Stimulated activated CD8-positive, alpha-beta memory T cell treated with anti-CD3 and anti-CD28 coated beads, Interleukin-7, amount 100 ng/mL, for 24 hours (primary cell): ENCODE measurements around the gene TDRD5.

ENCODE experiments used
- DNase-seq: peaks from one replicate; pipeline ENCODE4 v3.0.0-alpha.2; 2020; ENCODE audit warnings: low read depth

The TDRD5 gene

DNA sequence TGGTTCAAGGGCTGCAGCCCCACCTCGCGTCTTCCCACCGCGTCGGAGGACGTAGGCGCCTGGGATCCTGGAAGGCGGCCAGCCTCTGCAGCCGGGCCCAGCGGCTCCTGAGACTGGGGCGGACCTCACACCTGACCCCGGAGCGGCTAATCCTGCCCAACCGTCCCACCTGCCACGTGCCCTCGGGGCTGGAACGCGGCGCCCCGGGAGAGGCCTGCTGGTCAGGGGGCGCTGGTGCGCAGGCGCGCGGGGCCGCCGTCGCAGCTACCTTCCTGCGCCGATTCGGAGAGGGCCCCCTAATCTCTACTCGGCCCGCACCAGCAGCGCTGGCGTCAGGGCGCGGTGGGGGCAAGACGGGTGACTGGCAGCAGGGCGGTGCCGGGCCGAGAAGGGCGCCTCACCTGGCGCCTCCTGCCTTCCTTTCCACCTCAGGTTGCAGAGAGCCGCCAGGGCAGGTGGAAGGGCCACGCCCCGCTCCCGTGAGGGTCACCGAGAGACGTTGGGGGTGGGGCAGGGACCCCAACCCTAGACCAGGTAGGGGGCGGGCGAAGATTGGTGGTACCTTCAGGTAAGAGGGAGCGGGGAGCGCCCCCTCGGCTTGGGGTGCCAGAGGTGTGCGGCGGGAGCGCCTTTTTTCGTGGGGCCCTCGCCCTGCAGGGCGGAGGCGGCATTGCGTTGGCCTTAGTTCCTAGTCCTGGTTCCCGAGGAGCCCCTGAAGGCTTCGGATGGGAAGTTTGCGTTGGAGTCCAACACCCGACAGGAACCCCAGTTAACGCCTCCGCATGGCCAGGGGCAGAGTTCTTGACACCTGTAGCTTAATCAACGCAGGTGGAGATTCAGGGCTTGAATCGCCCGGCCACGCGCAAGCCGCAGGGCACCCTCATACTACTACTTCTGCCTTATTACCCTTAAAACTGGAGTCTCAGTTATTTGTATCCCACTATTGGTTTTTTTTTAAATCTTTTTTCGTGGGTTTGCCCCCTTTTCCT, at the start of gene TDRD5:
TSS of gene TDRD5 (plus strand) at position 241 of the 989 bp plus-strand sequence. CDS start 784 bp downstream, outside the sequence.
- no peak for DNase-seq

DNA sequence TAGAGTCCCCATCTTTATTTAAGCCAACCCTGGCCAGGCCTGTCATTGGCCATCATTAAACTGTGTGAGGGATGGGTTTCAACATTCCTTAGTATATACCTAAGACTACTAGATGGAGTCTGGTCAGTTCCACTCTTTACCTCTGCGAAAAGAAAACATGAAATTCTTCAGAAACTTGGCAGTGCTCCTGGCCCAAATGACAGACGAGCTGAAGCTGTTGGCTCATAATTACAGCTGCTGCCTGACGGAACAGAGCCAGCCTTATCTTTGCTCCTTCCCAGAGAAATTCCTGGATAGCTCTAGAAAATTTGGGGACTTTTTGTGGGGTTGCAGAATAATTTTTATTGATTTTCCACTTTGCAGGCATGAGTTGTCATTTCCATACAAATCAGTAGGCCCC, 46.3 kb upstream of the TDRD5 start:
- DNase-seq: no peak

GRCh38 chr1:179547021-179547535, 44.6 kb upstream of the TDRD5 start:
- no peak for DNase-seq

- no peak for DNase-seq
Observed at GRCh38 chr1:179548666-179549367, 42.8 kb upstream of the TDRD5 start.

- no peak for DNase-seq
Observed at GRCh38 chr1:179549368-179549700, 42.3 kb upstream of the TDRD5 start.

GRCh38 chr1:179550746-179551682, 40.6 kb upstream of the TDRD5 start:
- no peak for DNase-seq

GRCh38 chr1:179554427-179554826, 37.2 kb upstream of the TDRD5 start:
- no peak for DNase-seq

DNA sequence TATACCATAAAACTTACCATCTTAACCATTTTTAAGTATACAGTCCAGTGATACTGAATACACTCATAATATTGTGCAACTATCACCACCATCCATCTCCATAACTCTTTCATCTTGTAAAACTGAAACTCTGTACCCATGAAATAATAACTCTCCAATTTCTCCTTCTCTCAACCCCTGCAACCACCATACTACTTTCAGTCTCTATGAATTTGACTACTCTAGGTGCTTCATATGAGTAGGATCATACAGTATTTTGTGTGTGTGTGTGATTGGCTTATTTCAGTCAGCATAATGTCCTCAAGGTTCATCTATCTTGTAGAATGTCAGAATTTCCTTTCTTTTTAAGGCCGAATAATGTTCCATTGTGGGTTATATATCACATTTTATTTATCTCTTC, 33.6 kb upstream of the TDRD5 start:
- no peak for DNase-seq

DNA sequence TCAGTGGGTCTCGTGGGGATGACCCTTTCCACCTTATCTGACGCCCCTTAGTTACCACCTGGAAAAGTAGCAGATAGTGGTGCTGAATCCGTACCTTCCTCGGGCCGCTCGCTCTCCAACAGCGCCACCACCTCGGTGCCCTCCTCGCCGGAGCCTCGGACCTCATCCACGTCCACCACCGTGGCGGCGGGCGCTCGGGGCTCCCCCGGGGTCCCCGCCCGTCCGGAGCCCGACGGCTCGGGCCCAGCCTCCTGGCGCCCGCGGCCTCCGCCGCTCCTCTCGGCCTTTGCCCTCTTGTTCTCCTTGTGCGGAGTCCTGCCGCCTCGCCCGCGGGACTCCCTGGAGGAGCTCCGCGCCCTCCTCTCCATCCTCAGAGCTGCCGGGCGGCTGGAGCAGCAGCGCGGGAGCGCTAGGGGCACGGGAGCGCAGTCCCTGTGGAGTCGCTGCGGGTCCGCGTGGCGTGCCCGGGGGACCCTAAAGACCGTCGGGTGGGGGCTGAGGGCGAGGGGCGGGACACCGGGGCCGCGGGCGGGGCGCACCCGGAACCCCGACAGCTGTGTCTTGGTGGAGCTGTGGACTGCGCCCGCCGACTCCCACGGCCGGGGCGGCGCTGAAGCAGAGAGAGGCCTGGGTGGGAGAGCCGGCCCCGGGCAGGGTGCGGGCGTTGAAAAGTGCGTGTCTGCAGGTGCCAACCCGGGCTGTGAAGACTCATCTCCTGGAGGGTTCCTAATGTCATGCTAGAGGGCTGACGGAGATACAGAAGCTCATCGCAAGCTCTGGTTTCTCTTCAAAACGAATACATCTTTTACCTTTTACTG, 15.9 kb upstream of the TDRD5 start, which contains the start of gene NPHS2:
TSS of gene NPHS2 (minus strand) at position 452 of the 818 bp plus-strand sequence. CDS start at position 368, 84 bp downstream.
- no peak for DNase-seq

DNA sequence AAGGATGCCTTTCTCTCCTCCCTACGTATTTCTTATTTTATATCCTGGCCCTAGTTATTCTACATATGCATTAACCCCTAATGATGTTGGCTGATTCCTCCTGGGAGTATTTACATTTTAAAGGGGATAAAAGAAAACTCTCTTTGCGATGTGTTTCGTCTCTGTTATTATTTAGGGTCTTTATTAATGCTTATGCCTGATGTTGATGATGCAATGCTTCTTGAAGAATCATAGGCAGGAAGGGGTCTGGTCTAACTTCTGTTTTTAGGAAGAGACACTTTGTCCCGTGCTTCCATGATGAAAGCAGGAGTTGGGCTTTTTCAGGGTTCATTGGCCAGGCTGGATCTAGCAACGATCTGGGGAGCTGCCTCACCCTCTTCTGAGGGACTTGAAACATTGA, 15.1 kb upstream of the TDRD5 start:
- no peak for DNase-seq

DNA sequence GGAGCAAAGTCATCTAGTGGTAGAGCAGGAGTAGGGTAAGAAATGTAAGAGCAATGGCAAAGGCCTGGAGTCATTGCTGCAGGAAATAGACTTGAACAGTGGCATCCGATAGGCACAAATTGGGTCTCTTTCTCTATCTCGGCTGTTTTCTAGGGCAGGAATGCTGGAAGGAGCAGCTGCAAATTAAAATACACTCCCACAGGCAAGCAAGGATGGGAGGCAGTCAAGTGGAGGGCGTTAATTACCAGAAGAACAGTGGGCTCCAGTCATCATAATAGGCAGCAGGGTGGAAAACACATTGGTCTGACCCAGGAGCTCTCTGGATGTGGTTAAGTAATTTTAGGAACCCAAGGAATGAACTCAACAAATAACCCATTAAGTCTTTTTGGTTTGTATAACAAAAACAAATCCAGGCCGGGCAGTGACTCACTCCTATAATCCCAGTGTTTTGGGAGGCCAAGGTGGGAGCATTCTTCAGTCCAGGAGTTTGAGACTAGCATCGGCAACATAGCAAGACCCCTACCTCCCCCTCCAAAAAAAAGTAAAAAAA, 7.8 kb upstream of the TDRD5 start:
- no peak for DNase-seq

DNA sequence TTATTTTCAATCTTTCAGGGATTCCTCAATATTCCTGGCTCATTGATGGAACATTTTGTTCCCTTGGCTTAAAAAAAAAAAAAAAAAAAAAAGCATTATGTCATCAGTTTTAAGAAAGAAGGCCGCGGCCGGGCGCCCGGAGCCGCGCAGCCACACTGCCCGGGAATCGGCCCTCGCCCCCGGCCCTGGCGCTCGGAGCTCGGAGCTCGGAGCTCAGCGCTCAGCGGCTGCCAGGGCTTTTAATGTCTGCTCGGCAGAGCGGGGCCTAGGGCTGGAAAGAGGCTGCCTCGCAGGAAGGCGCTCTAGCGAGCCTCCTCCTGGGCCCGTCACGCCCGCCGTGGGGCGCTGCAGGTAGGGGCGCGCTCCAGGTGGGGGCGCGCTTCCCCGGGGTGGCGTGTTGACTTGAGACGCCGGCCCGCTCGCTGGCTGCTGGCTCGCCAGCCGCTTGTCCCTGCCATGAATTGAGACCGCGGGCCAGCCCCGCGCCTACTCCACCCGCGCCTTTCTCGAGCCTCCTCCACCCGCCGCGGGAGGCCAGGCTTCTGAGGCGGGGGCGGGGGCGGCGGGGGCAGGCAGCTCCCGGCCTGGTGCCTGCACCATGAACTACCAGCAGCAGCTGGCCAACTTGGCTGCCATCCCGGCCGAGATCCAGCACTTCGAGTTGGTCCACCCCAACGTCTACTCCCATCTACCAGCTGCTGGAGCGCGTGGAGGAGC, 5.4 kb upstream of the TDRD5 start:
- no peak for DNase-seq

DNA sequence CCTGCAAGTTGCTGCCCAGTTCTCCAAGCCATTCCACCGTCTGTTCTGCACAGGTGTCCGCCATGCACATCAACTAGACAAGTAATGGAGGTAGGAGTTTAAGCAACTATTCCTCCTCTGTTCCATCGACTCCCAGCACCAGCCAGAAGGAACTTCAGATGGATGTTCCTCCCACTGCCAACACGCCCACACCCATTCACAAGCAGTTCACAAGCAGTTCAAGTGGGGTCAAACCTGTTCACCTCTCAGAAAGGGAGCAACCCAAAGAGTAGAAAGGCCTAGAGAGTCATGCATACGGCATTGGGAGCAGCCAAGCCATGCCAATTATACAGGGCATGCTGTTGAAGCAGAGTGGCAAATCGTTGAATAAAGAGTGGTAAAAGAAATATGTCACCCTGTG, 4.3 kb upstream of the TDRD5 start:
- DNase-seq: no peak

GRCh38 chr1:179588425-179589024, 3.1 kb upstream of the TDRD5 start:
- DNase-seq: no peak

DNA sequence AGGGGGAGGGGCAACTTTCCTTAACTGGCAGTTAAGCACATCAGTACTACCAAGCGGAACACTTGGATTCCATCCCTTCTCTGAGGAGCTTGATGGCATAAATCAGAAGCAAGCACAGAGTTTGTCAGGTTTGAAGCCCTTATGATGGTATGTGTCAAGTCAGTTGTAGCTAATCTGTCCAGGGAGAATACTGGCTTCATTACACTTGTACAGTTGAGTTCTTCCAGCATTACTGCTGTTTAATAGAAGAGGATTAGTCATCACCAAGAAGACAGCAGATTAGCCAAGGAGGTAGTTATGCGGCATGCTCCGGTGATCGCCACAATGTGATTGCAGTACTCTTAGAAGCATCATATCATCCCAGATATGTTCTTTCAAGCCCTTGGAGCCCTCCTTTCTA, 2.1 kb upstream of the TDRD5 start:
- no peak for DNase-seq

DNA sequence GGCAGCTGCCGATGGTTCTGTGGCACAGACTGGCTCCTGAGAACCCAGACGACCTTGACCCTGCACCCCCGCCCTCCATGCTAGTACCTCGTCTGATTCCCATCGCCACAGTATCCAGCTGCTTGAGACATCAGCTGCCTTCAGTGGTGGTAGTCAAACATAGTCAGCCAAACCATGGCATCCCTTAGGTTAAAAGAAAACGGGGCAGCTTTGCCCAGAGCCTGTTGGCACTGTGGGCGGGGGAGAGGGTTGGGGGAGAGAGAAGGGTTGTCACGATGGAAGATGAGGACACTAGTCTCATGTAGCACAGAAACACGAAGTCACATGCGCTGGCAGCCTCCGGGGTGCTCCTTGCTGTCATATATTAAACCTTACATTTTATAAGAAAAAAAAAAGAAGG, 961 bp upstream of the TDRD5 start:
- DNase-seq: no peak

- DNase-seq: no peak
Observed at GRCh38 chr1:179591253-179591591, 410 bp upstream of the TDRD5 start.

DNA sequence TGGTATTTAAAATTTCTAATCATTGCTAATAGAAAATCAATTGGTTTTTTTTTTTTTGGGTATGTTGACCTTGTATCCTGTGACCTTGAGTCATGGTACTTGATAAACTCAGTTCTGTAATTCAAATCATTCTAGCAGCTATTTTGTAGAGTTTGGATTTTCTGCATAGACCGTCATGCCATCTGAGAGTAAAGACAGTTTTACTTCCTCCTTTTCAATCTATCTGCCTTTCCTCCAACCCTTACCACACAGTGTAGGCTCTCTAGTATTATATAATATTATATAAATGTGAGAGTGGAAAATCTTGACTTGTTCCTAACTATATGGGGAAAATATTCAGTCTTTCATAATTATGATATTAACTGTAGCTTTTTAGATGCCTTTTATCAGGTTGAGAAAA, 7.0 kb downstream of the TDRD5 start:
- no peak for DNase-seq

DNA sequence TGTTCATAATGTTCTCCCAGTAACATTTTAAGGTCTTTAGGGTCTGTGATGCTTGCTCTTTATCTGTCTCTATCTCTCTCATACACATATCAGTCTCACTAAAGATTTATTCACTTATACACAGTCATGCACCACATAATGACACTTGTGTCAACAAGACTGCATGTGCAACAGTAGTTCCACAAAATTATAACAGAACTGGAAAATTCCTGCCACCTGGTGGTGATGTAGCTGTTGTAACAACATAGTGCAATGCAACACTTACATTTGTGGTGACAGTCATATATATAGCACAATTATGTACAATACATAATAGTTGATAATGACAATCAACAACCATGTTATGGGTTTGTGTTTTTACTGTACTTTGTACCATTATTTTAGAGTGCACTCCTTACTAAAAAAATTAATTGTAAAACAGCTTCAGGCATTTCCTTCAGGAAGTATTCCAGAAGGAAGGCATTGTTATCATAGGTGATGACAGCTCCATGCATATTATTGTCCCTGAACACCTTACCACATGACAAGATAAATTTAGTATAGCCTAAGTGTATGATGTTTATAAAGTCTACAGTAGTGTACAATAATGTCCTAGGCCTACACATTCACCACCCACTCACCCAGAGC, 8.1 kb downstream of the TDRD5 start:
- DNase-seq: no peak
